HG02943 (cell line): ENCODE data around the gene KIF5B.
"Not testable (repeated sequence)": the region's sequence is repeated elsewhere in the genome, so short reads cannot be mapped to it uniquely, and the experiment has no call there.

Source experiments
- ATAC-seq: cut with Tn5 transposase; IDR thresholded peaks from one replicate; pipeline ENCODE4 v1.9.1; 2021; ENCODE audit warnings: mild to moderate bottlenecking, low read depth, moderate library complexity; ENCODE audit not compliant: unreplicated experiment

KIF5B gene

GRCh38 chr10:32056136-32057035 is at the start of gene KIF5B:
Gene KIF5B, minus strand, starts transcription at chr10:32056425. Its CDS starts 452 bp downstream, at chr10:32055973.
- peak; percentile 87 for ATAC-seq

- ATAC-seq = no peak
Observed at GRCh38 chr10:32105782-32106382, 49.7 kb upstream of the KIF5B start.

GRCh38 chr10:32104622-32105509 is 48.6 kb upstream of the KIF5B start:
- ATAC-seq = no peak

GRCh38 chr10:32104181-32104580 is 48.0 kb upstream of the KIF5B start:
- no peak for ATAC-seq

GRCh38 chr10:32103721-32104120 is 47.5 kb upstream of the KIF5B start:
- ATAC-seq = no peak

GRCh38 chr10:32098566-32099259 is 42.5 kb upstream of the KIF5B start:
- not testable (repeated sequence) for ATAC-seq

- no peak for ATAC-seq
Observed at GRCh38 chr10:32095116-32095733, 39.0 kb upstream of the KIF5B start.

GRCh38 chr10:32093650-32094049 is 37.4 kb upstream of the KIF5B start:
- no peak for ATAC-seq

- no peak for ATAC-seq
Observed at GRCh38 chr10:32091046-32091445, 34.8 kb upstream of the KIF5B start.

- ATAC-seq = no peak
Observed at GRCh38 chr10:32084185-32084851, 28.1 kb upstream of the KIF5B start.

- no peak for ATAC-seq
Observed at GRCh38 chr10:32077896-32078485, 21.8 kb upstream of the KIF5B start.

- ATAC-seq = no peak
Observed at GRCh38 chr10:32073659-32074058, 17.4 kb upstream of the KIF5B start.

- no peak for ATAC-seq
Observed at GRCh38 chr10:32073128-32073527, 16.9 kb upstream of the KIF5B start.

GRCh38 chr10:32072025-32072800 is 16.0 kb upstream of the KIF5B start:
- ATAC-seq = no peak

GRCh38 chr10:32070645-32071044 is 14.4 kb upstream of the KIF5B start:
- ATAC-seq = no peak

GRCh38 chr10:32068569-32068968 is 12.3 kb upstream of the KIF5B start:
- no peak for ATAC-seq

- not testable (repeated sequence) for ATAC-seq
Observed at GRCh38 chr10:32067931-32068330, 11.7 kb upstream of the KIF5B start.

GRCh38 chr10:32065856-32066255 is 9.6 kb upstream of the KIF5B start:
- ATAC-seq = no peak
